GM12878 (cell line): ENCODE results near the gene ATP6V0A4. TPM values are rescaled to one million over a fixed set of nuclear protein-coding genes. Genes with fewer than 3 reads are reported as not detected.

Experiments
- ATAC-seq: fragments of 200-7000 bp; cut with Tn5 transposase; 3 replicates; pipeline ENCODE4 v1.9.1; 2020; ENCODE audit warnings: mild to moderate bottlenecking, moderate library complexity
- BruUV-seq: library from RNA; stranded (reverse); fragments of 400-500 nt; replicated peaks from 2 replicates; lab custom pipeline; 2021; lab: Mats Ljungman, UMichigan
- CTCF ChIA-PET: fragments of 300-600 bp; sonication (Branson Sonifier 250); formaldehyde crosslinking; extraction: SDS; loops from one replicate; lab custom pipeline; 2021; ENCODE audit warnings: inconsistent platforms; lab: Yijun Ruan, JAX
- POLR2A ChIA-PET: fragments of 350-600 bp; formaldehyde crosslinking; extraction: SDS; loops from one replicate; lab custom pipeline; 2021; ENCODE audit warnings: inconsistent platforms; lab: Charles Lee
- RAD21 ChIA-PET: fragments of 300-600 bp; sonication (Branson Sonifier 250); formaldehyde crosslinking; loops from one replicate; lab custom pipeline; 2023; ENCODE audit warnings: antibody characterized with exemption; ENCODE audit not compliant: unreplicated experiment; lab: Charles Lee
- SMC1A ChIA-PET: fragments of 300-600 bp; sonication (Branson Sonifier 250); formaldehyde crosslinking; loops from one replicate; lab custom pipeline; 2023; ENCODE audit not compliant: unreplicated experiment, uncharacterized antibody; lab: Charles Lee
- DNase-seq: peaks from one replicate; pipeline ENCODE4 v3.0.0-alpha.2; 2011; ENCODE audit warnings: low read depth, low spot score
- FAIRE-seq: peaks from 3 replicates; lab custom pipeline; 2011; peaks lifted over from hg19 to GRCh38; lab: Jason Lieb, UNC
- H2AFZ ChIP-seq: 2 replicates; pipeline ENCODE4 v1.6.0; 2011; ENCODE audit warnings: low read depth, low read length, control low read depth; ENCODE audit not compliant: control insufficient read depth
- H3K27ac ChIP-seq: 2 replicates; pipeline ENCODE4 v1.5.1; 2011; ENCODE audit warnings: control low read depth; ENCODE audit not compliant: control insufficient read depth, insufficient read depth
- H3K27me3 ChIP-seq, 2 experiments: replicated peaks in 1 of 2; 2 replicates each; pipeline versions ENCODE4 v1.6.0 to v1.6.1; 2011; ENCODE audit warnings: low read length in 1 of 2; ENCODE audit not compliant: control insufficient read depth in 2 of 2, insufficient read depth in 2 of 2
- H3K36me3 ChIP-seq, 2 experiments: 2 replicates each; pipeline ENCODE4 v1.5.1; 2011; ENCODE audit warnings: low read length in 1 of 2; ENCODE audit not compliant: control insufficient read depth in 2 of 2, insufficient read depth in 2 of 2
- H3K4me1 ChIP-seq: 2 replicates; pipeline ENCODE4 v1.6.1; 2011; ENCODE audit warnings: mild to moderate bottlenecking, low read length, moderate library complexity, mixed read lengths; ENCODE audit not compliant: control insufficient read depth, insufficient read depth
- H3K4me2 ChIP-seq: 2 replicates; pipeline ENCODE4 v1.6.0; 2011; ENCODE audit warnings: control low read depth; ENCODE audit not compliant: control insufficient read depth, insufficient read depth
- H3K4me3 ChIP-seq: fragments of 200-600 bp; sonication (generic); 2 replicates; pipeline ENCODE4 v1.5.1; 2016
- H3K79me2 ChIP-seq: 2 replicates; pipeline ENCODE4 v1.6.0; 2011; ENCODE audit warnings: low read length; ENCODE audit not compliant: control insufficient read depth, insufficient read depth
- H3K9ac ChIP-seq: 2 replicates; pipeline ENCODE4 v1.8.0; 2011; ENCODE audit warnings: low read length, control low read depth, mixed read lengths; ENCODE audit not compliant: control insufficient read depth, insufficient read depth
- H3K9me3 ChIP-seq: replicated peaks from 3 replicates; pipeline ENCODE4 v1.5.1; 2011; ENCODE audit warnings: mild to moderate bottlenecking, low read length; ENCODE audit not compliant: control insufficient read depth, insufficient read depth
- H4K20me1 ChIP-seq: 2 replicates; pipeline ENCODE4 v1.6.0; 2011; ENCODE audit not compliant: control insufficient read depth, insufficient read depth
- CHD2 ChIP-seq: IDR thresholded peaks from 2 replicates; pipeline ENCODE4 v1.6.1; 2011; ENCODE audit warnings: low read depth, low read length, improper control_type of control experiment, borderline replicate concordance
- CUX1 ChIP-seq: IDR thresholded peaks from 2 replicates; pipeline ENCODE4 v1.6.1; 2012; ENCODE audit warnings: improper control_type of control experiment, low read depth, low read length; ENCODE audit not compliant: insufficient replicate concordance
- E4F1 ChIP-seq: fragments of 450-650 bp; IDR thresholded peaks from 2 replicates; pipeline ENCODE4 v1.6.1; 2018; ENCODE audit warnings: borderline replicate concordance, mild to moderate bottlenecking; ENCODE audit not compliant: partially characterized antibody
- EGR1 ChIP-seq, 2 experiments: IDR thresholded peaks; 1 replicate in 1 of 2; 2 replicates in 1 of 2; pipeline ENCODE4 v1.6.1; 2011 to 2012; ENCODE audit warnings: low read depth in 2 of 2, low read length in 2 of 2, borderline replicate concordance in 1 of 2, mild to moderate bottlenecking in 1 of 2, moderate library complexity in 1 of 2
- HDAC6 ChIP-seq: fragments of 200-600 bp; sonication (generic); IDR thresholded peaks from one replicate; pipeline ENCODE4 v1.8.0; 2017; ENCODE audit warnings: antibody characterized with exemption; ENCODE audit not compliant: unreplicated experiment
- IKZF2 ChIP-seq, 2 experiments: fragments of 450-650 bp; IDR thresholded peaks; 2 replicates each; pipeline ENCODE4 v1.6.1; 2017; ENCODE audit warnings: mild to moderate bottlenecking in 2 of 2, moderate library complexity in 2 of 2
- IRF4 ChIP-seq: IDR thresholded peaks from 2 replicates; pipeline ENCODE4 v1.6.1; 2011; ENCODE audit warnings: low read depth, low read length
- RAD21 ChIP-seq: IDR thresholded peaks from 2 replicates; pipeline ENCODE4 v1.6.1; 2011; ENCODE audit warnings: mild to moderate bottlenecking, low read depth, low read length, moderate library complexity; ENCODE audit not compliant: insufficient read depth
- RB1 ChIP-seq: fragments of 450-650 bp; formaldehyde crosslinking; IDR thresholded peaks from 2 replicates; pipeline ENCODE4 v1.6.1; 2017; ENCODE audit warnings: mild to moderate bottlenecking, borderline replicate concordance
- SREBF2 ChIP-seq: IDR thresholded peaks from 2 replicates; pipeline ENCODE4 v1.6.1; 2012; ENCODE audit warnings: mild to moderate bottlenecking, low read length
- ZNF207 ChIP-seq: fragments of 450-650 bp; IDR thresholded peaks from 2 replicates; pipeline ENCODE4 v1.6.1; 2014; ENCODE audit warnings: antibody characterized with exemption, mild to moderate bottlenecking, borderline replicate concordance
- ZNF592 ChIP-seq: fragments of 450-650 bp; IDR thresholded peaks from 2 replicates; pipeline ENCODE4 v1.6.1; 2017; ENCODE audit warnings: mild to moderate bottlenecking, moderate library complexity
- WGBS: methylation state at CpG from one replicate; pipeline ENCODE4 v1.1.6; 2016; ENCODE audit warnings: low lambda C conversion rate; ENCODE audit not compliant: insufficient replicate concordance, insufficient coverage; ENCODE audit errors: missing lambda C conversion rate; 5-methylcytosine and 5-hydroxymethylcytosine counted together
- in situ Hi-C: fragments of 300-500 bp; cut with MboI; formaldehyde crosslinking; loops from 9 replicates; pipeline ENCODE4 v1.14.3; 2018; ENCODE audit warnings: mixed read lengths
- intact Hi-C: fragments of 100-400 bp; cut with micrococcal nuclease; formaldehyde crosslinking; loops from one replicate; pipeline ENCODE4 v1.14.2; 2022; ENCODE audit not compliant: unreplicated experiment
- polyA plus RNA-seq, 11 experiments: library from polyadenylated mRNA; depleted of rRNA in 4 of 11; unstranded in 6 of 11; stranded (reverse) in 5 of 11; fragments of >200 nt; fragmentation: Nextera tagmentation in 4 of 11; fragmentation: Illumina TruSeq in 1 of 11; extraction: Ambion mirVana in 4 of 11; extraction: Trizol in 1 of 11; gene quantifications; 1 replicate in 1 of 11; 2 replicates in 10 of 11; pipeline versions ENCODE4 v1.2.1 to v1.2.3, GENCODE V29; 2011 to 2016; ENCODE audit warnings: inconsistent platforms in 2 of 11, missing spikeins in 2 of 11, low read depth in 1 of 11
- total RNA-seq, 4 experiments: library from RNA; depleted of rRNA in 3 of 4; stranded (reverse); fragments of >200 nt in 3 of 4; fragmentation: Illumina TruSeq in 1 of 4; extraction: Trizol in 1 of 4; gene quantifications; 2 replicates each; pipeline versions ENCODE4 v1.2.1 to v1.2.3, GENCODE V29; 2013 to 2021

The ATP6V0A4 gene
- total and polyA plus RNA-seq, 10 of the 15 experiments (the other 5 are each of a cell fraction or from before 2014, with no cell fraction given), result not detected

- in situ Hi-C loops, result no loop called here
- TF ChIP-seq SREBF2 (no peak), IRF4 (no peak), E4F1 (no peak), EGR1 (IDR thresholded peaks at IDR 0.05; ENCODE audit: borderline replicate concordance in 1 of 2, low read depth in 2 of 2, low read length in 2 of 2) (no peak), ZNF207 (no peak), RB1 (no peak), CHD2 (no peak), HDAC6 (no peak), CUX1 (no peak), ZNF592 (no peak), IKZF2 (IDR thresholded peaks at IDR 0.05) (no peak), RAD21 (no peak)
Measured at GRCh38 chr7:138773817-138774216, 24.2 kb downstream of the ATP6V0A4 start.

More at GRCh38 chr7:138773817-138774216, 24.2 kb downstream of the ATP6V0A4 start:
- H2AFZ ChIP-seq, result no peak overlapping the region
- ChIA-PET CTCF (no interaction called here), POLR2A (no interaction called here), SMC1A (no interaction called here), RAD21 (no interaction called here)
- DNase-seq, result no peak
- no peaks in the 10 kb centered on the region for H4K20me1 ChIP-seq
- intact Hi-C loops, result no loop called here
- H3K27ac ChIP-seq, result no peak overlapping the region
- H3K4me2 ChIP-seq, result no peak overlapping the region
- no TSS peak for BruUV-seq
- H3K9me3 ChIP-seq, result no peaks in the 10 kb centered on the region
- no peak overlapping the region for H3K9ac ChIP-seq
- no peak for ATAC-seq
- no peak overlapping the region for H3K4me3 ChIP-seq
- FAIRE-seq, result no peak
- no peaks in the 10 kb centered on the region for H3K79me2 ChIP-seq
- H3K4me1 ChIP-seq, result no peaks in the 10 kb centered on the region
- H3K36me3 ChIP-seq, result no peaks in the 10 kb centered on the region
- WGBS, result 58% methylated on average over 11 of the region's 12 CpGs
- no peaks in the 10 kb centered on the region; a peak in 1 of 4 replicates for H3K27me3 ChIP-seq
